Suppressor macrophage treated with lipopolysaccharide for 4 hours (primary cell): ENCODE results near the gene BRCC3.

Source experiments
- DNase-seq: peaks from one replicate; pipeline ENCODE4 v3.0.0-alpha.2; 2020

Gene BRCC3

GRCh38 chrX:155070975-155071693 is at the start of gene BRCC3, which contains the start of the genes CMC4 and MTCP1:
Gene BRCC3 (plus strand): TSS chrX:155071508. CDS start chrX:155071528, 20 bp downstream.
Gene CMC4 (minus strand): TSS chrX:155071136. CDS start chrX:155064023, 7,113 bp downstream.
Gene MTCP1 (minus strand): TSS chrX:155071136. CDS start chrX:155066010, 5,126 bp downstream.
- peak; percentile 86 for DNase-seq

- peak; percentile 19 for DNase-seq
Measured at GRCh38 chrX:155022585-155022984, 48.7 kb upstream of the BRCC3 start, which contains the start of gene F8. Gene F8 (minus strand): TSS chrX:155022723. CDS start chrX:155022552, 171 bp downstream.

- no peak for DNase-seq
Measured at GRCh38 chrX:155023907-155024833, 47.1 kb upstream of the BRCC3 start.

GRCh38 chrX:155026420-155026726 is 44.9 kb upstream of the BRCC3 start:
- no peak for DNase-seq

GRCh38 chrX:155026727-155027508 is 44.4 kb upstream of the BRCC3 start, which contains the start of gene FUNDC2:
Gene FUNDC2 (plus strand): TSS chrX:155026844. CDS start chrX:155026939, 95 bp downstream.
- DNase-seq: peak; percentile 94

- DNase-seq: peak; percentile 76
Measured at GRCh38 chrX:155027509-155028066, 43.7 kb upstream of the BRCC3 start.

GRCh38 chrX:155028129-155028528 is 43.2 kb upstream of the BRCC3 start:
- DNase-seq: no peak

GRCh38 chrX:155028877-155029291 is 42.4 kb upstream of the BRCC3 start:
- DNase-seq: peak; percentile 20

GRCh38 chrX:155031657-155032056 is 39.7 kb upstream of the BRCC3 start:
- DNase-seq: no peak

- DNase-seq: no peak
Measured at GRCh38 chrX:155035688-155036087, 35.6 kb upstream of the BRCC3 start.

GRCh38 chrX:155046129-155046810 is 25.0 kb upstream of the BRCC3 start:
- no peak for DNase-seq

GRCh38 chrX:155046811-155047528 is 24.3 kb upstream of the BRCC3 start:
- DNase-seq: no peak

- peak; percentile 57 for DNase-seq
Measured at GRCh38 chrX:155048977-155049619, 22.2 kb upstream of the BRCC3 start.

- no peak for DNase-seq
Measured at GRCh38 chrX:155052738-155053498, 18.4 kb upstream of the BRCC3 start.

- no peak for DNase-seq
Measured at GRCh38 chrX:155053656-155054055, 17.7 kb upstream of the BRCC3 start.

- DNase-seq: no peak
Measured at GRCh38 chrX:155054255-155054654, 17.1 kb upstream of the BRCC3 start.

- no peak for DNase-seq
Measured at GRCh38 chrX:155055494-155055893, 15.8 kb upstream of the BRCC3 start.

- no peak for DNase-seq
Measured at GRCh38 chrX:155056471-155056870, 14.8 kb upstream of the BRCC3 start.

- peak; percentile 53 for DNase-seq
Measured at GRCh38 chrX:155056877-155057792, 14.2 kb upstream of the BRCC3 start.
